Esophagus squamous epithelium (tissue), 4 donors: ENCODE measurements around the gene RPS29.

Experiments used
- CTCF ChIP-seq, 6 experiments: fragments of 450-650 bp in 4 of 6; fragments of 200-600 bp in 2 of 6; sonication (generic) in 2 of 6; IDR thresholded peaks; one replicate each; pipeline ENCODE4 v1.5.1; 2016 to 2019; ENCODE audit warnings: antibody characterized with exemption in 6 of 6, mild to moderate bottlenecking in 4 of 6, moderate library complexity in 4 of 6
- POLR2A ChIP-seq, 4 donors: fragments of 450-650 bp; IDR thresholded peaks; one replicate each; pipeline ENCODE4 v1.6.1; 2017; ENCODE audit warnings: antibody characterized with exemption in 4 of 4, mild to moderate bottlenecking in 4 of 4, moderate library complexity in 3 of 4

DNA sequence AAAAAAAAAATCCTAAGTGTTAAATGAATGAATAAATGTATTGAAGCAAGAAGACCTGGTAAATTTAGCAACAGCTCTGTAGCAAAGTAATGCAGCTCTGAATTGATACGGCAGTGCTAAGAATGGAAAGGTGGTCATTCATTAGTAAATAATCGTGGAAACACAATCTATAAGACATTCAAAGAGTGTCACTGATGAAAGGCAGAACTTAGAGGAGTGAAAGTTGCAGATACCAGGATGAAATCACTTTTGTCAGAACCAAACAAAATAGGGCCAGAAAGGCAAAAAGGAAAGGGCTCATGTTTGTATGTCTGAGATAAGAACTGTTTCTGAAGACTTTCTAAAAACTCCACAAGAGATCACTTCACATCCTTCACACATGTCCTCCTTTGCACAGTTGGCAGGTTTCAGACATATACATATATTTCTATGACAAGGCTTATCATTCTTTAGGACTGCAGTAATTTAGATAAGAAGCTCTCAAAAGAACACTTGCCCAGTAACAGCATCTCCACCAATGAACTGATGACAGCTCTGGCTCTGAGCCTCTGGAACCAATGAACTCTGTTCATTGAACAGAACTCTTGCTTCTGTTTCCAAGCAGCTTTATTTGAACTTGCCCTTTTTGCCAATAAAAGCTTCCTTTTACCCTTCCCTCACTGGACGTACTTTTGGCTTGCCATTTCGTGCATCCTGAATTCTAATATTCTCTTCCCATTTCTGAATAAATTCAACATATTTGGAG is 8.3 kb upstream of the RPS29 start:
- TF ChIP-seq CTCF (IDR thresholded peaks at IDR 0.05): no peak
- TF ChIP-seq POLR2A (IDR thresholded peaks at IDR 0.05): no peak
